Testis (tissue), 2 donors: ENCODE measurements around the gene SRP54.

Experiments used
- POLR2A ChIP-seq: fragments of 450-650 bp; IDR thresholded peaks from one replicate; pipeline ENCODE4 v1.6.1; 2017; ENCODE audit warnings: antibody characterized with exemption, mild to moderate bottlenecking, moderate library complexity
- TF ChIP-seq, protein P1 (sequence below), 3 experiments: fragments of 450-650 bp in 2 of 3; fragments of 200-600 bp in 1 of 3; sonication (generic) in 1 of 3; IDR thresholded peaks; one replicate each; pipeline ENCODE4 v1.5.1; 2016 to 2019; ENCODE audit warnings: antibody characterized with exemption in 3 of 3, mild to moderate bottlenecking in 2 of 3, moderate library complexity in 1 of 3

DNA sequence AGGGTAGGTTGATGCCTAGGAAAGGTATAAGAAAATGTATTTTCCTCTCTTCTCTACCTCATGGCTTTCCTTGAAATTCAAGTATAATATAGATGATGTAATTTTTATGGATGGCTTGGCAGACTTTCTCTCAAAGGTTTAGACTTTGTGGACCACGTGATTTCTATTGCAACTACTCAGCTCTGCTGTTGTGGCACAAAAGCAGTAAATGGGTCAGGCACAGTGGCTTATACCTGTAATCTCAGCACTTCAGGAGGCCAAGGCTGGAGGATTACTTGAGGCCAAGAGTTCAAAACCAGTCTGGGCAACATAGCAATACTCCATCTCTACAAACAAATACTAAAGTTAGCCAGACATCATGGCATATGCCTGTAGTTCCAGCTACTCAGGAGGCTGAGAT, 22.0 kb downstream of the SRP54 start:
- TF ChIP-seq, protein P1, sequence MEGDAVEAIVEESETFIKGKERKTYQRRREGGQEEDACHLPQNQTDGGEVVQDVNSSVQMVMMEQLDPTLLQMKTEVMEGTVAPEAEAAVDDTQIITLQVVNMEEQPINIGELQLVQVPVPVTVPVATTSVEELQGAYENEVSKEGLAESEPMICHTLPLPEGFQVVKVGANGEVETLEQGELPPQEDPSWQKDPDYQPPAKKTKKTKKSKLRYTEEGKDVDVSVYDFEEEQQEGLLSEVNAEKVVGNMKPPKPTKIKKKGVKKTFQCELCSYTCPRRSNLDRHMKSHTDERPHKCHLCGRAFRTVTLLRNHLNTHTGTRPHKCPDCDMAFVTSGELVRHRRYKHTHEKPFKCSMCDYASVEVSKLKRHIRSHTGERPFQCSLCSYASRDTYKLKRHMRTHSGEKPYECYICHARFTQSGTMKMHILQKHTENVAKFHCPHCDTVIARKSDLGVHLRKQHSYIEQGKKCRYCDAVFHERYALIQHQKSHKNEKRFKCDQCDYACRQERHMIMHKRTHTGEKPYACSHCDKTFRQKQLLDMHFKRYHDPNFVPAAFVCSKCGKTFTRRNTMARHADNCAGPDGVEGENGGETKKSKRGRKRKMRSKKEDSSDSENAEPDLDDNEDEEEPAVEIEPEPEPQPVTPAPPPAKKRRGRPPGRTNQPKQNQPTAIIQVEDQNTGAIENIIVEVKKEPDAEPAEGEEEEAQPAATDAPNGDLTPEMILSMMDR (IDR thresholded peaks at IDR 0.05): no peak
- no peak for TF ChIP-seq POLR2A
